GM03348 (cell line): ENCODE data around the gene NBPF20.
"Not testable (repeated sequence)": the region's sequence is repeated elsewhere in the genome, so short reads cannot be mapped to it uniquely, and the experiment has no call there.

Experiments used
- DNase-seq: peaks from one replicate; pipeline ENCODE4 v3.0.0; 2012; ENCODE audit warnings: low spot score

The NBPF20 gene

GRCh38 chr1:145429329-145429728, 3.9 kb upstream of the NBPF20 start:
- DNase-seq = not testable (repeated sequence)

GRCh38 chr1:145424612-145425435, 579 bp downstream of the NBPF20 start:
- peak; percentile 36 for DNase-seq

DNA sequence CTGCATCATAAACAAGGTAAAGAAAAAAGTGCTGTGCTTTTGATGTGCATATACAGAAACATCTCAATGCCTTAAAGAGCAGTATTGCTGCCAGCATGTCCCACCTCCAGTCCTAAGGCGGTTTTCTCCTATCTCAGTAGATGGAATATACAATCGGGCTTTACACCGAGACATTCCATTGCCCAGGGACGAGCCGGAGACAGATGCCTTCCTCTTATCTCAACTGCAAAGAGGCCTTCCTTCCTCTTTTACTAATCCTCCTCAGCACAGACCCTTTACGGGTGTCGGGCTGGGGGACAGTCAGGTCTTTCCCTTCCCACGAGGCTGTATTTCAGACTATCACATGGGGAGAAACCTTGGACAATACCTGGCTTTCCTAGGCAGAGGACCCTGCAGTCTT, 10.3 kb downstream of the NBPF20 start:
- DNase-seq = not testable (repeated sequence)

- not testable (repeated sequence) for DNase-seq
Measured at GRCh38 chr1:145407266-145407665, 18.1 kb downstream of the NBPF20 start.

- DNase-seq = not testable (repeated sequence)
Measured at GRCh38 chr1:145404949-145405348, 20.5 kb downstream of the NBPF20 start.

- DNase-seq = not testable (repeated sequence)
Measured at GRCh38 chr1:145400701-145401100, 24.7 kb downstream of the NBPF20 start.
